ENCODE results near the gene KLHDC2.
"Not testable (repeated sequence)": the region's sequence is repeated elsewhere in the genome, so short reads cannot be mapped to it uniquely, and the experiment has no call there.

The KLHDC2 gene

GRCh38 chr14:49767571-49768300 lies at the start of gene KLHDC2:
TSS of gene KLHDC2 (plus strand) at chr14:49768153. CDS start at chr14:49768469, 316 bp downstream.
- Histone ChIP-seq H3K27ac (ENCODE audit: low read length) (peak within 1 kb of the TSS; percentile 94), H3K9me3 (ENCODE audit: control insufficient read depth in 2 of 2, low read length in 2 of 2) (no peaks in the 10 kb centered on the region), H3K4me3 (ENCODE audit: low read length in 2 of 2) (peak within 1 kb of the TSS; percentile 96 to 98), H3K9ac (ENCODE audit: low read length in 2 of 2) (peak within 1 kb of the TSS; percentile 92 to 94), H3K4me1 (ENCODE audit: control insufficient read depth, insufficient read depth, low read length) (peaks cover 27% of the 10 kb centered on the region), H3K36me3 (ENCODE audit: control insufficient read depth in 2 of 2, insufficient read depth in 2 of 2, low read length in 2 of 2) (peaks cover 0 to 2% of the 10 kb centered on the region in 2 donors), H3K27me3 (ENCODE audit: control insufficient read depth in 1 of 2, insufficient read depth in 2 of 2, low read length in 2 of 2) (no peaks in the 10 kb centered on the region)

- H3K4me1 ChIP-seq (ENCODE audit: control insufficient read depth, insufficient read depth, low read length) = no peaks in the 10 kb centered on the region
- no peak overlapping the region for H3K27ac ChIP-seq (ENCODE audit: low read length)
- no peak overlapping the region for H3K9ac ChIP-seq (ENCODE audit: low read length in 2 of 2)
- H3K4me3 ChIP-seq (ENCODE audit: low read length in 2 of 2) = no peak overlapping the region
- H3K27me3 ChIP-seq (ENCODE audit: control insufficient read depth in 1 of 2, insufficient read depth in 2 of 2, low read length in 2 of 2) = no peaks in the 10 kb centered on the region
- H3K9me3 ChIP-seq (ENCODE audit: control insufficient read depth in 2 of 2, low read length in 2 of 2) = no peaks in the 10 kb centered on the region
- H3K36me3 ChIP-seq (ENCODE audit: control insufficient read depth in 2 of 2, insufficient read depth in 2 of 2, low read length in 2 of 2) = peaks cover 0 to 19% of the 10 kb centered on the region in 2 donors
Measured at GRCh38 chr14:49720744-49721143, 47.2 kb upstream of the KLHDC2 start.

GRCh38 chr14:49721733-49722435 lies 46.1 kb upstream of the KLHDC2 start:
- not testable (repeated sequence) for H3K4me1 ChIP-seq (ENCODE audit: control insufficient read depth, insufficient read depth, low read length); H3K4me3 ChIP-seq (ENCODE audit: low read length in 2 of 2); H3K27me3 ChIP-seq (ENCODE audit: control insufficient read depth in 1 of 2, insufficient read depth in 2 of 2, low read length in 2 of 2); H3K9ac ChIP-seq (ENCODE audit: low read length in 2 of 2); H3K9me3 ChIP-seq (ENCODE audit: control insufficient read depth in 2 of 2, low read length in 2 of 2); H3K27ac ChIP-seq (ENCODE audit: low read length)
- H3K36me3 ChIP-seq (ENCODE audit: control insufficient read depth in 2 of 2, insufficient read depth in 2 of 2, low read length in 2 of 2) = peaks cover 9 to 29% of the 10 kb centered on the region in 2 donors

GRCh38 chr14:49727171-49727570 lies 40.8 kb upstream of the KLHDC2 start:
- no peaks in the 10 kb centered on the region for H3K27me3 ChIP-seq (ENCODE audit: control insufficient read depth in 1 of 2, insufficient read depth in 2 of 2, low read length in 2 of 2)
- no peak overlapping the region for H3K27ac ChIP-seq (ENCODE audit: low read length)
- peaks cover 12 to 25% of the 10 kb centered on the region in 2 donors for H3K36me3 ChIP-seq (ENCODE audit: control insufficient read depth in 2 of 2, insufficient read depth in 2 of 2, low read length in 2 of 2)
- H3K9me3 ChIP-seq (ENCODE audit: control insufficient read depth in 2 of 2, low read length in 2 of 2) = no peaks in the 10 kb centered on the region
- no peak overlapping the region for H3K4me3 ChIP-seq (ENCODE audit: low read length in 2 of 2)
- H3K4me1 ChIP-seq (ENCODE audit: control insufficient read depth, insufficient read depth, low read length) = no peaks in the 10 kb centered on the region
- no peak overlapping the region for H3K9ac ChIP-seq (ENCODE audit: low read length in 2 of 2)

- Histone ChIP-seq H3K9ac (ENCODE audit: low read length in 2 of 2) (no peak overlapping the region), H3K27ac (ENCODE audit: low read length) (no peak overlapping the region), H3K27me3 (ENCODE audit: control insufficient read depth in 1 of 2, insufficient read depth in 2 of 2, low read length in 2 of 2) (no peaks in the 10 kb centered on the region), H3K4me1 (ENCODE audit: control insufficient read depth, insufficient read depth, low read length) (no peaks in the 10 kb centered on the region), H3K9me3 (ENCODE audit: control insufficient read depth in 2 of 2, low read length in 2 of 2) (no peaks in the 10 kb centered on the region), H3K4me3 (ENCODE audit: low read length in 2 of 2) (no peak overlapping the region), H3K36me3 (ENCODE audit: control insufficient read depth in 2 of 2, insufficient read depth in 2 of 2, low read length in 2 of 2) (peaks cover 8 to 10% of the 10 kb centered on the region in 2 donors)
Measured at GRCh38 chr14:49732896-49733295, 35.1 kb upstream of the KLHDC2 start.

- Histone ChIP-seq H3K27me3 (ENCODE audit: control insufficient read depth in 1 of 2, insufficient read depth in 2 of 2, low read length in 2 of 2) (no peaks in the 10 kb centered on the region), H3K4me1 (ENCODE audit: control insufficient read depth, insufficient read depth, low read length) (no peaks in the 10 kb centered on the region), H3K9ac (ENCODE audit: low read length in 2 of 2) (no peak overlapping the region), H3K27ac (ENCODE audit: low read length) (no peak overlapping the region), H3K36me3 (ENCODE audit: control insufficient read depth in 2 of 2, insufficient read depth in 2 of 2, low read length in 2 of 2) (peaks cover 7 to 11% of the 10 kb centered on the region in 2 donors), H3K4me3 (ENCODE audit: low read length in 2 of 2) (no peak overlapping the region), H3K9me3 (ENCODE audit: control insufficient read depth in 2 of 2, low read length in 2 of 2) (no peaks in the 10 kb centered on the region)
Measured at GRCh38 chr14:49733836-49734235, 34.1 kb upstream of the KLHDC2 start.

GRCh38 chr14:49735669-49736068 lies 32.3 kb upstream of the KLHDC2 start:
- H3K27me3 ChIP-seq (ENCODE audit: control insufficient read depth in 1 of 2, insufficient read depth in 2 of 2, low read length in 2 of 2); H3K4me1 ChIP-seq (ENCODE audit: control insufficient read depth, insufficient read depth, low read length); H3K4me3 ChIP-seq (ENCODE audit: low read length in 2 of 2); H3K9me3 ChIP-seq (ENCODE audit: control insufficient read depth in 2 of 2, low read length in 2 of 2); H3K9ac ChIP-seq (ENCODE audit: low read length in 2 of 2); H3K27ac ChIP-seq (ENCODE audit: low read length): not testable (repeated sequence)
- H3K36me3 ChIP-seq (ENCODE audit: control insufficient read depth in 2 of 2, insufficient read depth in 2 of 2, low read length in 2 of 2) = peaks cover 7 to 11% of the 10 kb centered on the region in 2 donors

- Histone ChIP-seq H3K4me1 (ENCODE audit: control insufficient read depth, insufficient read depth, low read length) (no peaks in the 10 kb centered on the region), H3K27me3 (ENCODE audit: control insufficient read depth in 1 of 2, insufficient read depth in 2 of 2, low read length in 2 of 2) (no peaks in the 10 kb centered on the region), H3K27ac (ENCODE audit: low read length) (no peak overlapping the region), H3K9me3 (ENCODE audit: control insufficient read depth in 2 of 2, low read length in 2 of 2) (no peaks in the 10 kb centered on the region), H3K36me3 (ENCODE audit: control insufficient read depth in 2 of 2, insufficient read depth in 2 of 2, low read length in 2 of 2) (peaks cover 23 to 25% of the 10 kb centered on the region in 2 donors), H3K9ac (ENCODE audit: low read length in 2 of 2) (no peak overlapping the region), H3K4me3 (ENCODE audit: low read length in 2 of 2) (no peak overlapping the region)
Measured at GRCh38 chr14:49745191-49745590, 22.8 kb upstream of the KLHDC2 start.

- H3K4me1 ChIP-seq (ENCODE audit: control insufficient read depth, insufficient read depth, low read length); H3K9ac ChIP-seq (ENCODE audit: low read length in 2 of 2); H3K27me3 ChIP-seq (ENCODE audit: control insufficient read depth in 1 of 2, insufficient read depth in 2 of 2, low read length in 2 of 2); H3K27ac ChIP-seq (ENCODE audit: low read length); H3K9me3 ChIP-seq (ENCODE audit: control insufficient read depth in 2 of 2, low read length in 2 of 2); H3K4me3 ChIP-seq (ENCODE audit: low read length in 2 of 2): not testable (repeated sequence)
- peaks cover 22 to 25% of the 10 kb centered on the region in 2 donors for H3K36me3 ChIP-seq (ENCODE audit: control insufficient read depth in 2 of 2, insufficient read depth in 2 of 2, low read length in 2 of 2)
Measured at GRCh38 chr14:49746476-49746875, 21.5 kb upstream of the KLHDC2 start.

- H3K9ac ChIP-seq (ENCODE audit: low read length in 2 of 2) = no peak overlapping the region
- H3K4me3 ChIP-seq (ENCODE audit: low read length in 2 of 2) = no peak overlapping the region
- H3K4me1 ChIP-seq (ENCODE audit: control insufficient read depth, insufficient read depth, low read length) = no peaks in the 10 kb centered on the region
- no peak overlapping the region for H3K27ac ChIP-seq (ENCODE audit: low read length)
- H3K9me3 ChIP-seq (ENCODE audit: control insufficient read depth in 2 of 2, low read length in 2 of 2) = no peaks in the 10 kb centered on the region
- H3K27me3 ChIP-seq (ENCODE audit: control insufficient read depth in 1 of 2, insufficient read depth in 2 of 2, low read length in 2 of 2) = no peaks in the 10 kb centered on the region
- H3K36me3 ChIP-seq (ENCODE audit: control insufficient read depth in 2 of 2, insufficient read depth in 2 of 2, low read length in 2 of 2) = peaks cover 0 to 5% of the 10 kb centered on the region in 2 donors
Measured at GRCh38 chr14:49754570-49755097, 13.3 kb upstream of the KLHDC2 start.

- no peaks in the 10 kb centered on the region for H3K9me3 ChIP-seq (ENCODE audit: control insufficient read depth in 2 of 2, low read length in 2 of 2)
Measured at GRCh38 chr14:49755378-49755777, 12.6 kb upstream of the KLHDC2 start.

More at GRCh38 chr14:49755378-49755777, 12.6 kb upstream of the KLHDC2 start:
- H3K27ac ChIP-seq (ENCODE audit: low read length) = no peak overlapping the region
- H3K36me3 ChIP-seq (ENCODE audit: control insufficient read depth in 2 of 2, insufficient read depth in 2 of 2, low read length in 2 of 2) = no peaks in the 10 kb centered on the region
- H3K4me1 ChIP-seq (ENCODE audit: control insufficient read depth, insufficient read depth, low read length) = no peaks in the 10 kb centered on the region
- no peak overlapping the region for H3K4me3 ChIP-seq (ENCODE audit: low read length in 2 of 2)
- no peaks in the 10 kb centered on the region for H3K27me3 ChIP-seq (ENCODE audit: control insufficient read depth in 1 of 2, insufficient read depth in 2 of 2, low read length in 2 of 2)
- H3K9ac ChIP-seq (ENCODE audit: low read length in 2 of 2) = no peak overlapping the region

Data from stomach smooth muscle (tissue), 2 donors.